CD4-positive, alpha-beta T cell treated with Interleukin-17A for 1 hour (primary cell): ENCODE measurements around the gene TAGLN3.

Experiments used
- DNase-seq: peaks from one replicate; pipeline ENCODE4 v3.0.0-alpha.2; 2020

Gene TAGLN3

DNA sequence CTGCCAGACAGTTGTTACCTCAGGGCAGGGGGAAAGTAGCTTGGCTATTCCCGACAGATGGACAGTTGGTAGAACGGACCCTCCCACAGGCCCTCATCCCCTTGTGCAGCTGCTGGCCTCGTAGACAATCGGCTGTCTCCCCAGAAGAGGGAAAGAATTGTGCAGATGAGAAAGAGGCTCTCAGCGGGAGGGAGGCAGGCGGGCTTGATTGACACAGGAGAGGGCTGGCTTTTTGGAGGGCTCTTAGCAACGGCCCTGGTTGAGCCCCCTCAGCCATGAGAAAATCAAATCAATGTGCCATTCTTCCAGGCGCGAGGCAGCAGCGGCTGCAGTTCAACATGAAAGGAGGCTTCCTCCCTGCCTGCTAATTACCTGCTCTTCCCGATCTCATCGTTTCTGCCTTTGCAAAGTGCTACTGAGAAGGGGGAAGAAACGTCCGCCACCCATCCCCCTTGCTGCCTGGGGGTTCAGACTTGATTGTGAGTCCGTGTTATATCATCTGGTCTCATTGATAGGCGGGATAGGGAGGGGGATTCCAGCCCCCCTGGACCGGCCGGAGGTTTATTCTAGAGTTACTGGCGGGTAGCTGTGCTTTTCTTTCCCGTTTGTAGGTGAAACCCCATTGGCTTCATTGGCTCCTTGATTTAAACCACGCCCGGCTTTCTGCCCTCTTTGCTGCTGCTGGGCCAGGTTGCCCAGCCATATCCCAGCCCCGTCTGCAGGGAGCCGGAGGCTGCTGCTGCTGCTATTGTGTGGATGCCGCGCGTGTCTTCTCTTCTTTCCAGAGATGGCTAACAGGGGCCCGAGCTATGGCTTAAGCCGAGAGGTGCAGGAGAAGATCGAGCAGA is at the start of gene TAGLN3:
Gene TAGLN3 (plus strand): TSS at position 287 of the 848 bp plus-strand sequence. CDS start 501 bp downstream, at position 788.
- no peak for DNase-seq

DNA sequence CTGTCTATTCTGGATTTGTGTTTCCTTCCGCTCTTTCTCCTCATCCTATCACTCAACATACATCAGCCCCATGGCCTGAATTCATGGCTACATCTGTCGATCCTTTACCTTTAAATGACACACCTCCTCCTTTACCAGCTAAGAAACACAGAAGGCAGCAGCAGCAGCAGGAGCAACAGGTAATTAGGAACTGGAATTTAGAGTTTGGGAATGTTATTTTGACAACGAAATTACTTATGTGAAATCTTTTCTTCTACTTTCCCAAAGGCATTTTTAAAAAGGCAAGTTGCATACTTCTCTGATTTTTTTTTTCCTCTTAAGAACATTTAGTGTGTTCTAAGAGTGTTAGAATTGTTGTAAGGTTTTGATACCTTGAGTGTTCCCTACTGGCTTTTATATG is 49.0 kb upstream of the TAGLN3 start:
- DNase-seq: no peak

DNA sequence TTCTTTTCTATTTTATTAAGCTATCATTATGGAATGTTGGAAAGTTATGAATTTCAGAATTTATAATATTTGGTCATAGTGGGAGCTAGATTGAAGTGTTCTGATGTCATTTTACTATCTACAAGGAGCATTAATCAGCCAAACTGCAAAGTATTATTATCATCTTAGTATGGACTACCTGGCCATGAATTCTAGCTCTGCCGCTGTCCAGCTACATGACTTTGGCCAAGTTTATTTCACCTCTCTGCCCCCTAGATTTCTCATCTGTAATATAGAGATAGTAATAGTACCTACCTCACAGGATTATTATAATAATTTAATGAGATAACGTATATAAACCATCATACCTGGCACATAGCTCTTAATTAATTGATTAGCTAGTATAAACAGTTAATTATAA is 47.7 kb upstream of the TAGLN3 start:
- DNase-seq: no peak

GRCh38 chr3:111952086-111952485 is 46.6 kb upstream of the TAGLN3 start:
- no peak for DNase-seq

- no peak for DNase-seq
These were observed 45.8 kb upstream of the TAGLN3 start for GRCh38 chr3:111952866-111953450.

DNA sequence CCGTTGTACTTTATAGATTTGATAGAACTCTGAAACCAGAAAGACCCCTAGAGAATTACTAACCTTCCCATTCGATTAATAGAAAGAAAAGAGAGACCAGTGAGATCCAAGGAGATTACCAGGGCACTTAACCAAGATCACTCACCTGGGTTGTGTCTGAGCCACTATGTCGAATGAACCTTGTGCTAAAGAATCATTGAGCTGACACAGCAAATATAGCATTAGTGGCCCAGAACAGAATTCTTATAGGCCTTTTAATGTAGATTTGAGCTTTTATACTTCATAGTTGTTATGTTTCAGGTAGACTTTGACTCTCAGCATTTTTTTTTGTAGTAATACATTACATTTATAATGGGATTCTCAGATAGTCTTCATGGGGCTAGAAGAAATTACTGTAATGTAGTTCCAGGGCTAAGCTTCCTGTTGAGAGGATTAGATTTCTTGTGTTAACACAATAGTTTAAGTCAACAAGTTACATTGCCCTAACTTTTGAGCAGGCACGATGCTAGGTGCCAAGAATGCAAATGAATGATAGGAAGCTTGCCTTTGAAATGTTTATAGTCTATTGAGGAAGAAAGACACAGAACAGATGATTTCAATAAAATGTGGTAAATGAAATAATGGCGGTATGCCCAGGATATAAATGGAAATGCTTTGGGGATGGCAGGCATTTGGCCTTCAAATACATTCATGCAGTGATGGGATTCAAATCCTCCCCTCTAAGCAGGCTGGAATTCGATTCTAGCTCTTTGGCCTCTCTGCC is 44.3 kb upstream of the TAGLN3 start:
- DNase-seq: no peak

GRCh38 chr3:111955876-111956275 is 42.8 kb upstream of the TAGLN3 start:
- no peak for DNase-seq

DNA sequence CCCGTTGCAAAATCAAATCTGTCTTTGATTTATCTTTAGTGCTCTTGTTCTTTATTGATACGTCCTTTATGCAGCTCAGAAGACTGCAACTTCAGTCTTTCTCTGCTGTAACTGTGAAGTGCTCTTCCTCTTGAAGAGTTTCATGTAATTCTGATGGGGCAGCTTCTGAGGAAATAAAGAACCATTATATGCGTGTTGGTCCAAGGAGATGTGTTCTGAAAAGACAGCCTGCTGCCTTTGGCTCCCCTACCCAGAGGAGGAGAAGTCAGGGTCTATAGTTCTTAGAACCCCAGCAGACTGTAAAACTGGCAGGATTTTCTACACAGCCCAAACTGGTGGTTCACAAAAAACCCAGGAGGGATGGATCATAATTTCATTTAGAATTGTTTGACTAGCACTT is 42.3 kb upstream of the TAGLN3 start:
- no peak for DNase-seq

- DNase-seq: no peak
These were observed 41.6 kb upstream of the TAGLN3 start for GRCh38 chr3:111956995-111957734.

GRCh38 chr3:111961461-111962164 is 37.1 kb upstream of the TAGLN3 start:
- no peak for DNase-seq

- no peak for DNase-seq
These were observed 35.3 kb upstream of the TAGLN3 start for GRCh38 chr3:111963424-111963823.

GRCh38 chr3:111965484-111965883 is 33.2 kb upstream of the TAGLN3 start:
- DNase-seq: no peak

DNA sequence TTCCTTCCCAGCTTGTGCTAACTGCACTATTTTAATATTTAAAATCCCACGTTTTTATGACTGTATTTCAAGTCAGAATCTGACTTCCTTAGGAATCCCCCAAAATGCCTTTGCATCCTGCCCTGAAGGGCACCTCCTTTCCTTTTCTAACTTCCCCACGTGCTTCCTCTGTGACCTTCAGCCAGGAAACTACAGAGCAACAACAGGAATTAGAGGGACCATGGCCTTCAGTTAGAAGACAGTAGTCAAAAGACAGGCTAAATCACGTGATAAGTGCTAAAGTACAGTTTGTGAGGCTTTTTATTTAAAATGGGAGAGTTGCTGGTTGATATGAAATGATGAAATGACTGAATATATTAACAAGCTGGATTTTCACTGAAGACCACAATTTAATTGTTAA is 31.7 kb upstream of the TAGLN3 start:
- DNase-seq: no peak

GRCh38 chr3:111967651-111968274 is 31.0 kb upstream of the TAGLN3 start:
- DNase-seq: peak; percentile 82

DNA sequence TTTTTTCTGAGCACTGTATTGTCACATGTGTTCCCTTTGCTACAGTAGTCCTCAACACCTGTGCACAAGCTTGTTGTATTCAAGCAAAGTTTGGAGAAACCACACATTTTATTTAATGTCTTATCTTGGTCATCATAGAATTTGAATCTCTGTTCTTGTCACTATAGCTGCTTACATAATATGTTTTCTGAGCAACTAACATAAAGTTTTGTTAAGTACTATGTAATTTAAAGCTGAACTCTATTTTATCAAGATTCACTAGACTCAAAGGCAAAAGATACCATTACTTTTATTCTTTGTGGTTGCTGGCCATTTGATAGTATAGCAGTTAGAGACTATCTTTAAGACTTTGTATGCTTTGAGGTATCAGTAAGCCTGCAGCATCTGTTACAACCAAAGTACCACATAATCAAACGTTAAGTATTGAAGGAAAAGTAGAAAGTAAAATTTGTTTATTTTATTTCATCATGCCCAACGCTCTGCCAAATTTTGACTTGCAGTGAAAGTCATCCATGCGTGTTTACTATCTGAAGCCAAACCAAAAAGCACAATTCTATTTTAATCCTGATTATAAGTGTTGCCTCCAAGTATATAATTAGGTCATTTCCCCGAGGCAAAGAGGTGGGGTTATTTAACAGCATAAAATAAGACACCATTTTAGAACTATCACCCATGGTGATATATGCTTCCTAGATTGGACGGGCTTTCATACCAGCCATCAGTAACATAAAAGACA is 30.2 kb upstream of the TAGLN3 start:
- DNase-seq: no peak

- no peak for DNase-seq
These were observed 28.3 kb upstream of the TAGLN3 start for GRCh38 chr3:111970376-111970775.

DNA sequence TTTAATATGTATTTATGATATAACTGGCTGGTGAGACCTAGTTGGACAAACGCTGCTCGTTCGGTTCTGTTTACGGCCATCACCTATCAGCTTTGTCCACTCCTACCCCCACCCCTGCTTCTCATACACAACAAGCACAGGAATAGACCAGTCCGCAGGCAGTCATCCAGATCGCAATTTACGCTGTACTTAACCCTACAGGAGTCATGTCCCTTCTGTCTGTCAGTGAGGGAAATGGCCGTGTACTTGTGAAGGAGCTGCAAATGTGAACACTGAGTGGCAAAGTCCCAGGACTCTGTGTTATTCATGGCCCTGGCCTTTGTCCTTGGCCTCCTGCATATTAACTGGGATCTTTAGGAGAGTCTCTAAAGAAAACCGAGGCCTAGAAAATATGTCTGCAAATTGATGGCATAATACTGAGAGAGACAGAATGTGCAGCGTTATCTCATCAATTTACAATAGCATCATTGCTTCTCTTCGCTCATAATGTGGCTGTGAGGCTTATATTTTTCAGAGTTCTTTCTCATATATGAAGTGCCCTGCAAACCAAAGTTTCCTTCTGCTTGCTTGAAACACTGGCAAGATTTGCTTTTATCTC is 27.1 kb upstream of the TAGLN3 start:
- DNase-seq: no peak

DNA sequence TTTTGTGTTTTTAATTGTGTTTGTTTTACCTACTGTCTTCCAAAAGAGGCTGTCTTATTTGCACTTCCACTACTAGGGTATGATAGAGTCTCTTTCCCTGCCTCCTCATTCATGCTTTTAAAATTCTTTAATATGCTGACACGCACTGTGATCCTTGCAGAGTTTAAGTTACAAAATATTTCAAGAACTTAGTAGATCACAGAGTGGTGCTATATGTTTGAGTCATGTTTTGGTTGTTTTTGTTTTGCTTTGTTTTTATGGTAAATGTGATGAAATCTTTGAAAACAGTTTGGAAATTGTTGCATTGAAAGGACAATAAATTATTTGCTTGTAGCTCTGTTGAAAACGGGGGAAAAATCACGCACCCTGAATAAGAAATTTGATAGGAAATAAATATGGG is 25.8 kb upstream of the TAGLN3 start:
- DNase-seq: no peak

DNA sequence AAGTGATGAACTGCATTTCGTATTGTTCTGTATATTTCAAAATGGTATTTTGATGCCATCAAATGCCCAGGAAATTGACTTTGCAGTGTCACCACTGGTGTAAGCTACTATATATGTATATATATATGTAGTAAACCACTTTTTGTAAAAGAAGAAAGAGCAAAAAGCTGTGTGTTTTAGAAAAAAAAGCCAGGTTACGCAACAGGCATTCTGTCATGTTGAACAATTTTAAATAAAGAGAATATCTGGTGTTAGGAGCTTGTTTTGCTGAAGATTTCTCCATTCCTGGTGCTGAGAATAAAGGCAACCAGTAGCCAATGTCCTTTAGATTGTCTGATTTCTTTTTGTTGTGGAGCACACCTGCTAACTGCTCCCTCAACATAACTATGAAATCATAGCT is 23.6 kb upstream of the TAGLN3 start:
- no peak for DNase-seq

GRCh38 chr3:111976254-111976653 is 22.5 kb upstream of the TAGLN3 start:
- no peak for DNase-seq
